K562 (cell line): ENCODE measurements around the gene PRCC. TPM values are rescaled to one million over a fixed set of nuclear protein-coding genes. Genes with fewer than 3 reads are reported as not detected.
A peak's percentile ranks its signal among the peaks of the same experiment; 100 is the strongest.

Source experiments
- ATAC-seq: fragments of 200-7000 bp; cut with Tn5 transposase; 3 replicates; pipeline ENCODE4 v1.9.1; 2020; ENCODE audit warnings: moderate library complexity
- BruUV-seq: library from RNA; stranded (reverse); fragments of 400-500 nt; replicated peaks from 2 replicates; lab custom pipeline; 2021; lab: Mats Ljungman, UMichigan
- CTCF ChIA-PET: fragments of 300-600 bp; formaldehyde crosslinking; extraction: SDS; loops from one replicate; lab custom pipeline; 2021; ENCODE audit warnings: low intra/inter-chr PET ratio; lab: Yijun Ruan, JAX
- POLR2A ChIA-PET: fragments of 300-600, 350-650 bp; sonication (Branson Sonifier 250); formaldehyde crosslinking; extraction: SDS; loops from one replicate; lab custom pipeline; 2021; ENCODE audit warnings: antibody characterized with exemption, inconsistent platforms; lab: Yijun Ruan, JAX
- DNase-seq, 4 experiments: peaks; one replicate each; pipeline versions ENCODE4 v3.0.0 to v3.0.0-alpha.2; 2011 to 2018; ENCODE audit warnings: low spot score in 3 of 4, mixed read lengths in 3 of 4; ENCODE audit errors: extremely low read depth in 1 of 4
- FAIRE-seq: peaks from 2 replicates; lab custom pipeline; 2011; peaks lifted over from hg19 to GRCh38; lab: Jason Lieb, UNC
- H2AFZ ChIP-seq: 2 replicates; pipeline ENCODE4 v1.6.0; 2011; ENCODE audit warnings: low read depth, low read length, control low read depth, inconsistent platforms
- H3K27ac ChIP-seq: fragments of 200-600 bp; 3 replicates; pipeline ENCODE4 v1.8.0; 2011; ENCODE audit warnings: low read depth, mild to moderate bottlenecking, control low read depth, inconsistent platforms, low read length, moderate library complexity, mixed read lengths; ENCODE audit errors: extremely low read depth
- H3K27me3 ChIP-seq, 2 experiments: fragments of 300-600 bp in 1 of 2; 2 replicates in 1 of 2; 3 replicates in 1 of 2; pipeline versions ENCODE4 v1.6.0 to v1.8.0; 2011; ENCODE audit warnings: inconsistent platforms in 2 of 2, low read length in 2 of 2, mild to moderate bottlenecking in 1 of 2, mixed read lengths in 1 of 2, moderate library complexity in 1 of 2; ENCODE audit not compliant: control insufficient read depth in 2 of 2, insufficient read depth in 2 of 2
- H3K36me3 ChIP-seq: fragments of 300-600 bp; 3 replicates; pipeline ENCODE4 v1.8.0; 2011; ENCODE audit warnings: mild to moderate bottlenecking, low read length, inconsistent platforms; ENCODE audit not compliant: control insufficient read depth, insufficient read depth
- H3K4me1 ChIP-seq, 2 experiments: fragments of 200-600 bp in 1 of 2; replicated peaks in 1 of 2; 2 replicates in 1 of 2; 3 replicates in 1 of 2; pipeline versions ENCODE4 v1.5.1 to v1.8.0; 2011; ENCODE audit warnings: inconsistent platforms in 2 of 2, low read length in 2 of 2, mild to moderate bottlenecking in 1 of 2, mixed read lengths in 1 of 2, moderate library complexity in 1 of 2; ENCODE audit not compliant: control insufficient read depth in 2 of 2, insufficient read depth in 2 of 2
- H3K4me2 ChIP-seq: 2 replicates; pipeline ENCODE4 v1.6.1; 2011; ENCODE audit warnings: low read length, control low read depth, inconsistent platforms, mixed read lengths; ENCODE audit not compliant: insufficient read depth
- H3K4me3 ChIP-seq: fragments of 200-600 bp; sonication (generic), shearing (Covaris generic); 2 replicates; pipeline ENCODE4 v1.5.1; 2016; ENCODE audit warnings: control low read depth, inconsistent platforms
- H3K79me2 ChIP-seq: fragments of 200-600 bp; 3 replicates; pipeline ENCODE4 v1.8.0; 2011; ENCODE audit warnings: low read length, inconsistent platforms; ENCODE audit not compliant: control insufficient read depth, insufficient read depth
- H3K9ac ChIP-seq, 2 experiments: 2 replicates each; pipeline versions ENCODE4 v1.6.0 to v1.6.1; 2011; ENCODE audit warnings: low read depth in 2 of 2, low read length in 2 of 2, control low read depth in 1 of 2, inconsistent platforms in 1 of 2, mild to moderate bottlenecking in 1 of 2, mixed read lengths in 1 of 2; ENCODE audit not compliant: insufficient read depth in 1 of 2
- H3K9me1 ChIP-seq: one replicate; pipeline ENCODE4 v1.6.0; 2011; ENCODE audit warnings: inconsistent platforms, mild to moderate bottlenecking, low read length, moderate library complexity; ENCODE audit not compliant: control insufficient read depth, insufficient read depth
- H3K9me3 ChIP-seq: replicated peaks from 2 replicates; pipeline ENCODE4 v1.5.1; 2011; ENCODE audit warnings: low read depth, low read length, inconsistent platforms; ENCODE audit not compliant: control insufficient read depth, insufficient read depth
- H4K20me1 ChIP-seq: replicated peaks from 2 replicates; pipeline ENCODE4 v1.6.1; 2011; ENCODE audit warnings: low read length, inconsistent platforms, mixed read lengths; ENCODE audit not compliant: control insufficient read depth, insufficient read depth
- C11orf30 ChIP-seq: fragments of 450-650 bp; IDR thresholded peaks from 2 replicates; pipeline ENCODE4 v1.6.1; 2016; ENCODE audit warnings: low read depth, mild to moderate bottlenecking
- FOXA3 ChIP-seq, 2 experiments: fragments of 450-650 bp in 1 of 2; sonication (generic) in 1 of 2; formaldehyde crosslinking; IDR thresholded peaks in 1 of 2; conservative IDR thresholded peaks in 1 of 2; 2 replicates each; pipeline versions ENCODE4 v1.4.0 to v1.8.0; 2020 to 2022; ENCODE audit warnings: mild to moderate bottlenecking in 2 of 2, missing genetic modification reagents in 1 of 2
- L3MBTL2 ChIP-seq: fragments of 450-650 bp; IDR thresholded peaks from 2 replicates; pipeline ENCODE4 v1.6.1; 2016; ENCODE audit warnings: mild to moderate bottlenecking, moderate library complexity
- MAFK ChIP-seq: IDR thresholded peaks from 2 replicates; pipeline ENCODE4 v1.6.1; 2011; ENCODE audit warnings: low read length, improper control_type of control experiment
- MAZ ChIP-seq, 2 experiments: fragments of 450-650 bp in 1 of 2; sonication (generic) in 1 of 2; formaldehyde crosslinking; IDR thresholded peaks in 1 of 2; conservative IDR thresholded peaks in 1 of 2; 2 replicates each; pipeline versions ENCODE4 v1.4.0 to v1.5.0; 2020; ENCODE audit warnings: mild to moderate bottlenecking in 1 of 2, missing genetic modification reagents in 1 of 2
- NFE2 ChIP-seq: IDR thresholded peaks from 2 replicates; pipeline ENCODE4 v1.6.1; 2014; ENCODE audit warnings: antibody characterized with exemption, low read depth
- PBX2 ChIP-seq, 2 experiments: IDR thresholded peaks in 1 of 2; conservative IDR thresholded peaks in 1 of 2; 2 replicates each; pipeline ENCODE4 v1.6.1; 2016; ENCODE audit warnings: low read depth in 2 of 2, mild to moderate bottlenecking in 1 of 2, missing compliant biosample characterization in 1 of 2, missing genetic modification characterization in 1 of 2, moderate library complexity in 1 of 2
- PKNOX1 ChIP-seq: fragments of 450-650 bp; IDR thresholded peaks from 2 replicates; pipeline ENCODE4 v1.6.1; 2016
- SPI1 ChIP-seq: IDR thresholded peaks from 2 replicates; pipeline ENCODE4 v1.6.1; 2011; ENCODE audit warnings: low read depth, low read length, control low read depth, borderline replicate concordance
- ZBTB11 ChIP-seq, 3 experiments: fragments of 200-800 bp in 1 of 3; fragments of 250-450 bp in 1 of 3; fragments of 450-650 bp in 1 of 3; sonication (Bioruptor Pico) in 1 of 3; sonication (Bioruptor generic) in 1 of 3; formaldehyde crosslinking in 1 of 3; IDR thresholded peaks; 2 replicates each; pipeline versions ENCODE4 v1.6.1 to v1.8.0; 2016 to 2022; ENCODE audit warnings: mild to moderate bottlenecking in 2 of 3, missing genetic modification characterization in 2 of 3, missing compliant biosample characterization in 1 of 3, moderate library complexity in 1 of 3
- ZNF316 ChIP-seq: fragments of 450-650 bp; IDR thresholded peaks from 2 replicates; pipeline ENCODE4 v1.6.1; 2016
- WGBS: fragments of 100-300 bp; shearing (Covaris generic); methylation state at CpG from one replicate; pipeline ENCODE4 v1.1.6; 2016; ENCODE audit warnings: low coverage, mixed read lengths; ENCODE audit not compliant: insufficient coverage; ENCODE audit errors: missing lambda C conversion rate; 5-methylcytosine and 5-hydroxymethylcytosine counted together
- in situ Hi-C: fragments of 300-500 bp; cut with MboI; formaldehyde crosslinking; loops from 4 replicates; pipeline ENCODE4 v1.15.0; 2018; ENCODE audit warnings: inconsistent platforms, mixed read lengths
- intact Hi-C: fragments of 100-400 bp; cut with micrococcal nuclease; formaldehyde crosslinking; loops from 2 replicates; pipeline ENCODE4 v1.14.2; 2022
- polyA plus RNA-seq, 8 experiments: library from polyadenylated mRNA; depleted of rRNA in 4 of 8; stranded (reverse) in 5 of 8; unstranded in 3 of 8; fragments of >200 nt; fragmentation: Nextera tagmentation in 2 of 8; fragmentation: Illumina TruSeq in 1 of 8; extraction: Ambion mirVana in 2 of 8; extraction: Trizol in 1 of 8; gene quantifications; 2 replicates each; pipeline versions ENCODE4 v1.2.1 to v1.2.3, GENCODE V29; 2011 to 2014; ENCODE audit warnings: inconsistent platforms in 1 of 8, missing spikeins in 1 of 8
- total RNA-seq, 7 experiments: library from RNA; depleted of rRNA in 6 of 7; stranded (reverse); fragments of >200 nt in 6 of 7; fragmentation: Illumina TruSeq in 2 of 7; extraction: Trizol in 2 of 7; gene quantifications; 2 replicates each; pipeline versions ENCODE4 v1.2.1 to v1.2.3, GENCODE V29; 2011 to 2021; ENCODE audit warnings: low replicate concordance in 1 of 7

Gene PRCC
- total and polyA plus RNA-seq, 9 of the 15 experiments (the other 6 are each of a cell fraction or from before 2014, with no cell fraction given): 23.9 to 201 (median 41.1) TPM

- H3K4me2 ChIP-seq: no peak overlapping the region
- no peaks in the 10 kb centered on the region for H3K27me3 ChIP-seq
- no peak overlapping the region for H2AFZ ChIP-seq
- ATAC-seq (peak; percentile 44), FAIRE-seq (peak; percentile 44), DNase-seq (peak in 1 of 4 experiments; percentile 33)
- H3K79me2 ChIP-seq: no peaks in the 10 kb centered on the region
- peak overlapping the region; percentile 11; the same call in 1 of the 3 replicates for H3K27ac ChIP-seq
- H3K36me3 ChIP-seq: peaks cover 31% of the 10 kb centered on the region
- peak overlapping the region in 1 of 2 experiments; percentile 79; a peak in 2 of 4 replicates for H3K9ac ChIP-seq
- ChIA-PET CTCF (no interaction called here), POLR2A (interaction anchor here (0.6 to 1.4 kb wide), 6 partner anchors 9 to 20 kb away, joined by 3 to 8 read pairs (median 4); partner anchors contain the start of gene SH2D2A)
- H3K9me3 ChIP-seq: no peaks in the 10 kb centered on the region
- 35% methylated on average over 6 of the region's 6 CpGs for WGBS
- no peaks in the 10 kb centered on the region for H3K9me1 ChIP-seq
- in situ Hi-C loops: loop anchor here (5.0 kb wide), 1 partner anchor 58 kb away; the partner anchor contains the start of gene NTRK1
- intact Hi-C loops: no loop called here
- BruUV-seq: no TSS peak
- H3K4me1 ChIP-seq: peaks cover 12 to 14% of the 10 kb centered on the region in 2 experiments
- H4K20me1 ChIP-seq: no peaks in the 10 kb centered on the region
- H3K4me3 ChIP-seq: no peak overlapping the region
- TF ChIP-seq NFE2: peak; percentile 62
- peak; percentile 88; the same call in 1 of the 2 replicates for TF ChIP-seq SPI1
- peak; percentile 4 to 38; a peak in 1 of 4 replicates for TF ChIP-seq MAZ (CRISPR knock-in tag; conservative IDR thresholded peaks at IDR 0.05 in 1 of 2, IDR thresholded peaks at IDR 0.05 in 1 of 2)
- peak; percentile 77 for TF ChIP-seq C11orf30
- TF ChIP-seq ZBTB11 (CRISPR knock-in tag; IDR thresholded peaks at IDR 0.05): peak in 1 of 3 experiments; percentile 6; a peak in 1 of 6 replicates
- peak; percentile 77 to 85; a peak in 3 of 4 replicates for TF ChIP-seq FOXA3 (CRISPR knock-in tag; conservative IDR thresholded peaks at IDR 0.05 in 1 of 2, IDR thresholded peaks at IDR 0.05 in 1 of 2)
- TF ChIP-seq ZNF316: peak; percentile 73
- no peak for TF ChIP-seq PBX2 (CRISPR knock-in tag; IDR thresholded peaks at IDR 0.05; ENCODE audit: low read depth)
- 0 out of 2 replicates have a peak, but pooled peaks have one; percentile 12 for TF ChIP-seq PBX2 (tag; conservative IDR thresholded peaks at IDR 0.05; ENCODE audit: low read depth)
- 0 out of 2 replicates have a peak, but pooled peaks have one; percentile 13 for TF ChIP-seq PKNOX1
- TF ChIP-seq L3MBTL2: no peak
- TF ChIP-seq MAFK: peak; percentile 50; the same call in 1 of the 2 replicates
These were observed 37.4 kb downstream of the PRCC start for GRCh38 chr1:156804572-156805243.
